SK-N-SH (cell line): ENCODE data around the gene GSTM5. TPM values are rescaled to one million over a fixed set of nuclear protein-coding genes. Genes with fewer than 3 reads are reported as not detected.

Experiments
- CTCF ChIA-PET: fragments of 300-600, 350-600 bp; formaldehyde crosslinking; extraction: SDS; loops from one replicate; lab custom pipeline; 2021; lab: Yijun Ruan, JAX
- POLR2A ChIA-PET: fragments of 350-600 bp; sonication (Branson Sonifier 250); formaldehyde crosslinking; extraction: SDS; loops from one replicate; lab custom pipeline; 2020; ENCODE audit warnings: antibody characterized with exemption, inconsistent platforms; lab: Yijun Ruan, JAX
- DNase-seq: peaks from one replicate; pipeline ENCODE4 v3.0.0; 2012
- H2AFZ ChIP-seq: fragments of 200-600 bp; sonication (generic); 2 replicates; pipeline ENCODE4 v1.8.1; 2016; ENCODE audit warnings: antibody characterized with exemption, mild to moderate bottlenecking, low read depth
- H3F3A ChIP-seq: fragments of 200-600 bp; sonication (generic); replicated peaks from 2 replicates; pipeline ENCODE3; 2016; ENCODE audit warnings: antibody characterized with exemption, mild to moderate bottlenecking; ENCODE audit not compliant: insufficient read depth
- H3K27ac ChIP-seq, 2 experiments: fragments of 200-500 bp in 1 of 2; fragments of 200-600 bp in 1 of 2; sonication (Bioruptor generic) in 1 of 2; sonication (generic), shearing (Covaris generic) in 1 of 2; 2 replicates each; pipeline versions ENCODE4 v1.5.1 to v1.6.1; 2014 to 2016; ENCODE audit warnings: low read depth in 2 of 2, inconsistent platforms in 1 of 2, low read length in 1 of 2, mild to moderate bottlenecking in 1 of 2, mixed read lengths in 1 of 2
- H3K27me3 ChIP-seq: fragments of 200-600 bp; sonication (generic), shearing (Covaris generic); 2 replicates; pipeline ENCODE4 v1.6.1; 2016; ENCODE audit warnings: mixed run types; ENCODE audit not compliant: insufficient read depth
- H3K36me3 ChIP-seq, 2 experiments: fragments of 200-500 bp in 1 of 2; fragments of 200-600 bp in 1 of 2; sonication (Bioruptor generic) in 1 of 2; sonication (generic) in 1 of 2; replicated peaks in 1 of 2; 2 replicates each; pipeline versions ENCODE3 to v1.5.1; 2014 to 2016; ENCODE audit warnings: low read length in 1 of 2, mild to moderate bottlenecking in 1 of 2; ENCODE audit not compliant: insufficient read depth in 2 of 2, control insufficient read depth in 1 of 2
- H3K4me1 ChIP-seq, 2 experiments: fragments of 200-500 bp in 1 of 2; fragments of 200-600 bp in 1 of 2; sonication (Bioruptor generic) in 1 of 2; sonication (generic), shearing (Covaris generic) in 1 of 2; 2 replicates each; pipeline versions ENCODE4 v1.5.1 to v1.6.1; 2014 to 2016; ENCODE audit warnings: low read depth in 1 of 2, low read length in 1 of 2, mixed run types in 1 of 2; ENCODE audit not compliant: insufficient read depth in 2 of 2, control insufficient read depth in 1 of 2
- H3K4me2 ChIP-seq: fragments of 200-600 bp; sonication (generic), shearing (Covaris generic); 2 replicates; pipeline ENCODE4 v1.6.1; 2017; ENCODE audit warnings: mixed run types
- H3K4me3 ChIP-seq, 2 experiments: fragments of 200-500 bp in 1 of 2; fragments of 200-600 bp in 1 of 2; sonication (Bioruptor generic) in 1 of 2; sonication (generic), shearing (Covaris generic) in 1 of 2; 2 replicates each; pipeline versions ENCODE4 v1.5.1 to v1.8.1; 2014 to 2016; ENCODE audit warnings: low read depth in 2 of 2, inconsistent platforms in 1 of 2, low read length in 1 of 2, mild to moderate bottlenecking in 1 of 2, mixed read lengths in 1 of 2, moderate library complexity in 1 of 2
- H3K79me2 ChIP-seq: fragments of 200-600 bp; sonication (generic); 2 replicates; pipeline ENCODE4 v1.8.1; 2017; ENCODE audit warnings: mild to moderate bottlenecking; ENCODE audit not compliant: insufficient read depth
- H3K9ac ChIP-seq: fragments of 200-600 bp; sonication (generic); 2 replicates; pipeline ENCODE4 v1.6.1; 2017; ENCODE audit warnings: mixed run types
- H3K9me2 ChIP-seq: fragments of 200-600 bp; sonication (generic); 2 replicates; pipeline ENCODE4 v1.6.1; 2017; ENCODE audit warnings: mixed run types
- H3K9me3 ChIP-seq: fragments of 200-600 bp; sonication (generic); 2 replicates; pipeline ENCODE4 v1.6.1; 2017; ENCODE audit warnings: mixed run types, mild to moderate bottlenecking, moderate library complexity
- H4K20me1 ChIP-seq: fragments of 200-600 bp; sonication (generic); 2 replicates; pipeline ENCODE4 v1.6.1; 2017; ENCODE audit warnings: mild to moderate bottlenecking, mixed run types; ENCODE audit not compliant: insufficient read depth
- CHD2 ChIP-seq: fragments of 150-350 bp; IDR thresholded peaks from 2 replicates; pipeline ENCODE4 v1.6.1; 2018; ENCODE audit warnings: low read length; ENCODE audit not compliant: partially characterized antibody
- FOXM1 ChIP-seq: IDR thresholded peaks from 2 replicates; pipeline ENCODE4 v1.4.0; 2012; ENCODE audit warnings: low read depth, mild to moderate bottlenecking
- MAX ChIP-seq: IDR thresholded peaks from 2 replicates; pipeline ENCODE4 v1.4.0; 2012; ENCODE audit warnings: low read depth
- PBX3 ChIP-seq: IDR thresholded peaks from 2 replicates; pipeline ENCODE4; 2012
- POLR2AphosphoS5 ChIP-seq: IDR thresholded peaks from 2 replicates; pipeline ENCODE4 v1.6.1; 2012; ENCODE audit warnings: low read depth, low read length
- REST ChIP-seq: IDR thresholded peaks from 2 replicates; pipeline ENCODE4 v1.6.1; 2012; ENCODE audit warnings: mild to moderate bottlenecking, low read depth, low read length, moderate library complexity
- RFX5 ChIP-seq: IDR thresholded peaks from 2 replicates; pipeline ENCODE4 v1.6.1; 2012; ENCODE audit warnings: mild to moderate bottlenecking, improper control_type of control experiment, low read length
- TAF1 ChIP-seq: IDR thresholded peaks from 2 replicates; pipeline ENCODE4 v1.6.1; 2012; ENCODE audit warnings: low read depth, mild to moderate bottlenecking, low read length, moderate library complexity, borderline replicate concordance
- TEAD4 ChIP-seq: IDR thresholded peaks from 2 replicates; pipeline ENCODE4 v1.4.0; 2012; ENCODE audit warnings: mild to moderate bottlenecking, borderline replicate concordance; ENCODE audit not compliant: insufficient read depth
- USF1 ChIP-seq: IDR thresholded peaks from 2 replicates; pipeline ENCODE4 v1.4.0; 2012; ENCODE audit warnings: low read depth, borderline replicate concordance
- WGBS: methylation state at CpG from one replicate; pipeline ENCODE4 v1.1.6; 2017; ENCODE audit warnings: low lambda C conversion rate; 5-methylcytosine and 5-hydroxymethylcytosine counted together
- polyA plus RNA-seq, 3 experiments: library from polyadenylated mRNA; depleted of rRNA; stranded (reverse); fragments of >200 nt; gene quantifications; 2 replicates each; pipeline ENCODE4 v1.2.3, GENCODE V29; 2012

The GSTM5 gene
- polyA plus RNA-seq, 1 of the 3 experiments (the other 2 are of a cell fraction), result not detected

GRCh38 chr1:109667452-109668122 lies 44.5 kb upstream of the GSTM5 start, which contains the start of gene GSTM2:
Gene GSTM2 (plus strand): TSS chr1:109668057. CDS start chr1:109668116, 59 bp downstream.
- peak within 1 kb of the TSS; percentile 36 to 61 for H3K4me3 ChIP-seq
- H3K36me3 ChIP-seq, result no peaks in the 10 kb centered on the region
- no peaks in the 10 kb centered on the region for H3K9me3 ChIP-seq
- TF ChIP-seq TAF1, result 0 out of 2 replicates have a peak, but pooled peaks have one; percentile 13
- TF ChIP-seq PBX3, result no peak
- TF ChIP-seq USF1, result peak; percentile 43; the same call in 1 of the 2 replicates
- 0 out of 2 replicates have a peak, but pooled peaks have one; percentile 10 for TF ChIP-seq RFX5
- TF ChIP-seq REST, result no peak
- TF ChIP-seq, all 33 proteins: peak for 3
- H3K4me2 ChIP-seq, result peak within 1 kb of the TSS; percentile 92
- ChIA-PET CTCF (interaction anchor here (0.6 to 5.2 kb wide), 6 partner anchors 9 to 135 kb away, joined by 3 to 27 read pairs (median 6); no protein-coding TSS in a partner anchor), POLR2A (interaction anchor here (0.9 kb wide), 1 partner anchor 119 kb away, joined by 3 read pairs; the partner anchor contains the start of gene GNAI3)
- peaks cover 7% of the 10 kb centered on the region in 2 experiments; a peak in 2 of 4 replicates for H3K4me1 ChIP-seq
- H3K9ac ChIP-seq, result peak within 1 kb of the TSS; percentile 49
- no peak within 1 kb of the TSS for H3K27ac ChIP-seq
- H3K27me3 ChIP-seq, result no peaks in the 10 kb centered on the region
- H3K79me2 ChIP-seq, result no peaks in the 10 kb centered on the region
- peak; percentile 96 for DNase-seq
- WGBS, result 16% methylated on average over 20 of the region's 22 CpGs
- H2AFZ ChIP-seq, result peak within 1 kb of the TSS; percentile 82; the same call in 1 of the 2 replicates
- H3K9me2 ChIP-seq, result no peaks in the 10 kb centered on the region
- no peaks in the 10 kb centered on the region for H3F3A ChIP-seq
- no peaks in the 10 kb centered on the region for H4K20me1 ChIP-seq

- Histone ChIP-seq H4K20me1 (no peaks in the 10 kb centered on the region), H3K36me3 (no peaks in the 10 kb centered on the region), H3K9me3 (no peaks in the 10 kb centered on the region), H3K27ac (no peak overlapping the region), H3K79me2 (no peaks in the 10 kb centered on the region), H2AFZ (peak overlapping the region; percentile 82; the same call in 1 of the 2 replicates), H3K4me2 (peak overlapping the region; percentile 92), H3K27me3 (no peaks in the 10 kb centered on the region), H3K4me3 (peak overlapping the region; percentile 36 to 61), H3K9me2 (no peaks in the 10 kb centered on the region), H3K9ac (peak overlapping the region; percentile 49), H3K4me1 (peaks cover 7% of the 10 kb centered on the region in 2 experiments; a peak in 2 of 4 replicates), H3F3A (no peaks in the 10 kb centered on the region)
- POLR2A ChIA-PET, result no interaction called here
- CTCF ChIA-PET, result interaction anchor here (0.6 to 5.2 kb wide), 6 partner anchors 10 to 1572 kb away, joined by 3 to 27 read pairs (median 6); no protein-coding TSS in a partner anchor
- no peak for DNase-seq
- WGBS, result 36% methylated on average over 15 of the region's 26 CpGs
- TF ChIP-seq TAF1 (0 out of 2 replicates have a peak, but pooled peaks have one; percentile 1), MAX (no peak), CHD2 (no peak), TEAD4 (no peak), POLR2AphosphoS5 (no peak), FOXM1 (no peak), PBX3 (no peak)
These were observed 43.8 kb upstream of the GSTM5 start for GRCh38 chr1:109668123-109668775.
